ENCODE data around the gene ADGRA1. TPM values are rescaled to one million over a fixed set of nuclear protein-coding genes. Genes with fewer than 3 reads are reported as not detected.

Gene ADGRA1
- total RNA-seq, 1 donor: not detected

- DNase-seq (ENCODE audit: low read depth): no peak
- no peak overlapping the region for H3K4me3 ChIP-seq (ENCODE audit: low read depth, low read length)
- no peak for TF ChIP-seq CTCF (IDR thresholded peaks at IDR 0.05; ENCODE audit: insufficient read depth, low read length)
Observed at GRCh38 chr10:133055470-133055869, 32.3 kb upstream of the ADGRA1 start.

- no peak overlapping the region for H3K4me3 ChIP-seq (ENCODE audit: low read depth, low read length)
- TF ChIP-seq CTCF (IDR thresholded peaks at IDR 0.05; ENCODE audit: insufficient read depth, low read length): no peak
- DNase-seq (ENCODE audit: low read depth): no peak
Observed at GRCh38 chr10:133056001-133056400, 31.7 kb upstream of the ADGRA1 start.

GRCh38 chr10:133056651-133057178, 31.0 kb upstream of the ADGRA1 start:
- no peak overlapping the region for H3K4me3 ChIP-seq (ENCODE audit: low read depth, low read length)
- no peak for DNase-seq (ENCODE audit: low read depth)
- TF ChIP-seq CTCF (IDR thresholded peaks at IDR 0.05; ENCODE audit: insufficient read depth, low read length): no peak

GRCh38 chr10:133058331-133059092, 29.2 kb upstream of the ADGRA1 start:
- TF ChIP-seq CTCF (IDR thresholded peaks at IDR 0.05; ENCODE audit: insufficient read depth, low read length): no peak
- DNase-seq (ENCODE audit: low read depth): no peak

GRCh38 chr10:133059093-133059470, 28.6 kb upstream of the ADGRA1 start:
- no peak overlapping the region for H3K4me3 ChIP-seq (ENCODE audit: low read depth, low read length)
- no peak for TF ChIP-seq CTCF (IDR thresholded peaks at IDR 0.05; ENCODE audit: insufficient read depth, low read length)
- no peak for DNase-seq (ENCODE audit: low read depth)

More at GRCh38 chr10:133058331-133059092, 29.2 kb upstream of the ADGRA1 start:
- no peak overlapping the region for H3K4me3 ChIP-seq (ENCODE audit: low read depth, low read length)

GRCh38 chr10:133059571-133059970, 28.2 kb upstream of the ADGRA1 start:
- TF ChIP-seq CTCF (IDR thresholded peaks at IDR 0.05; ENCODE audit: insufficient read depth, low read length): no peak

More at GRCh38 chr10:133059571-133059970, 28.2 kb upstream of the ADGRA1 start:
- no peak overlapping the region for H3K4me3 ChIP-seq (ENCODE audit: low read depth, low read length)
- DNase-seq (ENCODE audit: low read depth): no peak
